HG03045 (cell line): Measurements from ENCODE around the gene GRHL1.
A peak's percentile ranks its signal among the peaks of the same experiment; 100 is the strongest.

Experiments used
- ATAC-seq: cut with Tn5 transposase; IDR thresholded peaks from one replicate; pipeline ENCODE4 v1.9.1; 2021; ENCODE audit warnings: mild to moderate bottlenecking, moderate library complexity; ENCODE audit not compliant: unreplicated experiment

The GRHL1 gene

GRCh38 chr2:9949239-9949991, 2.1 kb upstream of the GRHL1 start:
- no peak for ATAC-seq

GRCh38 chr2:9949992-9950520, 1.4 kb upstream of the GRHL1 start:
- no peak for ATAC-seq

- ATAC-seq: peak; percentile 42
Measured at GRCh38 chr2:9950521-9951271, 797 bp upstream of the GRHL1 start.

- no peak for ATAC-seq
Measured at GRCh38 chr2:9951272-9951521, 296 bp upstream of the GRHL1 start.

DNA sequence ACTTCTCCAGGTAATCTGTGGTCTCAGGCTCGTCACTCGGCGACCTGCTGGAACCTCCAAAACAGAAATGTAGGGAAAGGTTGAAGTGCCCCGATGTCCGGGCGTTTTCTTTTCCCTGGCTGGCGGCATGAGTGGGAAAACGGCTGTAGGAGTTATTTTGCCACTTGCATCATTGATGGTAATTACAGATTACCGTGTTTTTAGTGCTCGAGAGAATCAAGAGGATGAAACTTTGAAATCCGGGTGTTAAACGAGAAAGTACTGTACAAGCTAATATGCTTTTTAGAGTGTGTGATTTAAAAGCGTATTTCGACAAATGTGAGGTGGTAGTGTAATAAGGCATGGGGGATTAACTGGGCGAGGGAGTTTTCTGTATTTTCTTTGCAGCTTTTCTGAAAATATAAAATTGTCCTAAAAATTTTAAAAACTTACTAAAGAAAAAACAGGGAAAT, 819 bp downstream of the GRHL1 start:
- no peak for ATAC-seq

DNA sequence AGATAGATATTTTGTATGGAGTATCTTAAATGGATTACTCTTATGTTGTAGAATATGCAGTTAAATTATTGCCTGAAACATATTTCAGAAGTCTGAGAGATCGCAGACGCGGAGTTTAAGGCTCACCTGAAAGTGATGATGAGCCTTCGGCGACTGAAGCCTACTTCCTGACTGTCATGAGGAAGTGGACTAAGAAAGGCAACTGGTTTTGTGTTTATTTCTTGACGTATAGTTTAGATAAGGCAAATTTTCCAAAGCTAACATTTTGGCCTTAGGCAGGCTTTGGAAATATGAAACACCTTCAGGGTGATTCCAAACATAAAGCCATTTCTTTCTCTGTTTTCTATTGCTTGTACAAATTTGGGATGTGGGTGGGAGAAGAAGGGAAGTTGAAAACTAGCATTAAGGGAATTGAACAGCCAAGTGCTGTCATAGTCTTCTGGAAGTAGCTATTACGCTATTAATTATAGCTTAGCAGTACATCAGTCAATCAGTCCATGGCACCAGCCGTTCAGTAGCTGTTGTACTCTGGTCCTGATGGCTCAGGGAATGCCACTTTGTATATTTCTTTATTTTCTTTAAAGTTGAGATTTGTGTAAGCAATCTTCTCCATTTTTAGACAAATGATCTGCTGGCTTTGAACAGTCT, 1.5 kb downstream of the GRHL1 start:
- no peak for ATAC-seq

- no peak for ATAC-seq
Measured at GRCh38 chr2:9954136-9954535, 2.6 kb downstream of the GRHL1 start.

DNA sequence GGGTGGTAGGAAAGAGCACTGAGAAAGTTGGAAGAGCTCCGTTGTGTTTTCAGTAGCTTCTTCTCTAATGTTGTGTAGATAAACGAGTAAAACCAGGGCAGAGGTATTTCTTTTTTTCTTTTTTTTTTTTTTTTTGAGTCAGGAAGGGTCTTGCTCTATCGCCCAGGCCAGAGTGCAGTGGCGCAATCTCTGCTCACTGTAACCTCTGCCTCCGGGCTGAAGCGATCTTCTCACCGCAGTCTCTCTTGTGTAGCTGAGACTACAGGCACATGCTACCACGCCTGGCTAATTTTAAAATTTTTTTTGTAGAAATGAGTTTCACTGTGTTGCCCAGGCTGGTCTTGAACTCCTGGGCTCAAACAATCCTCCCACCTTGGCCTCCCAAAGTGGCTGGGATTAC, 6.6 kb downstream of the GRHL1 start:
- ATAC-seq: no peak

- ATAC-seq: no peak
Measured at GRCh38 chr2:9959262-9959661, 7.8 kb downstream of the GRHL1 start.

DNA sequence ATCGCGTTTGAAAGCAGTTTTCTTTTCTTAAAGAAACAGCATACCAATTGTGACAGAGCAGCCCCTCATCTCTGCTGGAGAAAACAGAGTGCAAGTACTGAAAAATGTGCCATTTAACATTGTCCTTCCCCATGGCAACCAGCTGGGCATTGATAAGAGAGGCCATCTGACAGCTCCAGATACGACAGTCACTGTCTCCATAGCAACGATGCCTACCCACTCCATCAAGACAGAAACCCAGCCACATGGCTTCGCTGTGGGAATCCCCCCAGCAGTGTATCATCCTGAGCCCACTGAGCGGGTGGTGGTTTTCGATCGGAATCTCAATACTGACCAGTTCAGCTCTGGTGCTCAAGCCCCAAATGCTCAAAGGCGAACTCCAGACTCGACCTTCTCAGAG, 9.5 kb downstream of the GRHL1 start:
- ATAC-seq: no peak

GRCh38 chr2:9964334-9964980, 13.0 kb downstream of the GRHL1 start:
- no peak for ATAC-seq

GRCh38 chr2:9965119-9965822, 13.8 kb downstream of the GRHL1 start:
- no peak for ATAC-seq

DNA sequence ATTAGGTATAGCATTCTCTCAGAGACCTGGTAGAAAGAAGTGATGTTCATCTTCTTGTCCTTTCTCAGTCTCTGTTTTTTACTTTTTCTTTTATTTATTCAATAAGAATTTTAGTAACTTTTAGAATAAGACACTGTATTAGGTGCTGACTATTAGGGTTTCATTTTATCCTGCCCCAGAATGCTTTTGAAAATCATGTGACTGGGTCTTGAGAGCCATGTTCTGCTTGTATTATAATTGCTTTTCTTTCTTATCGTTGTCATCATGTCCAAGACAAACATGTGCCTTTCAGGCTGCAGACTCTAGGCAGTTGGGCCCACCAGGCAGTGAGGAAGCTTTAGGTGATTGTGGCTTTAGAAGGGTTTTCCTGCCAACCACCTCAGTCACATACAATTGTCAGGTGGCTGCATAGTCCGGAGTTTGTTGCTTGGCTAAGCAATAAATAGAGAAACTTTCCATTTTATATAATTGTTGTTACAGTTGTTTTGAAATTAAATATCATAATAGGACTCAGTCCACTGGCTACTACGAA, 15.1 kb downstream of the GRHL1 start:
- no peak for ATAC-seq

GRCh38 chr2:9967053-9967775, 15.7 kb downstream of the GRHL1 start:
- no peak for ATAC-seq

DNA sequence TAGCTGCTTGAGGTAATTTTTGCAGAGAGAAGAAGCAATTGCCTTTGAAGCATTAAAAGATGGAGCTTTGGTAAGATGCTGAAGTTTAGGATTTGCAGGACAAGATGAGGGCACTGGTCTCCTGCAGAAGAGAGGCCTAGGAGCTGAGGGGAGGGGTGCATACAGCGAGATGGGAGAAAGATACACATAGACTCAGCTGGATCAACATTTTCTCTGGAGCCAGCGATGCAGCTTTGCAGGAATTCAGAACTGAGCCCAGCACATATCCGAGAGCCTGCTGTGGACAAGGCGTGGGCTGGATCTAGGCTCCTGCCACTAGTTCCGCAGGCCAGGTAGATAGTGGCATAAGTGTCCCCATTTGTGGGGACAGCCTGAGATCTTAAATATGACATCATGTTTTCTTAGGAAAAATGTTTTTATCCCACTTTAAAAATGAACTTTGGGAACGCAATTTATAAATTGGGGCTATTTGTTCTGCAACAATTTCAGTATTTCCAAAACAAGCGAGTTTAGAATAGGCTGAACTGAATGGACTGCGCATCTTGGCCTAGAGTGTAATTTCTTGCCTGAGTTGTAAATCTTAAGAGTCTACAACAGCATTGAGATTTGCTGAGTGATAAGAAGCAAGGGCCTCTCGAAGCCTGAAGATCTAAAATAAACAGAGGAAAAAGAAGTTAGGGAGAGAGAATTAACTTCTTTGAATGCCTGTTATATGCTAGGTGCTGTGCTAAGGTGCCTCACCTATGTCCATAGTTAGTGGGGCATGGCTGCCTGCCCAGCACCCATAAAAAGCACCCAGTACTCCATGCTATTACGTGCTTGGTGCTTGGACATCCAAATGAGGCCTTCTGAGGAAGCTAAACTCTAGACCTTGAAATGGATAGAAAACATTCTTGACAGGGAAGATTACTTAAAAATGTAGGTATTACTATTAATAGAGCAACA, 17.3 kb downstream of the GRHL1 start:
- no peak for ATAC-seq

DNA sequence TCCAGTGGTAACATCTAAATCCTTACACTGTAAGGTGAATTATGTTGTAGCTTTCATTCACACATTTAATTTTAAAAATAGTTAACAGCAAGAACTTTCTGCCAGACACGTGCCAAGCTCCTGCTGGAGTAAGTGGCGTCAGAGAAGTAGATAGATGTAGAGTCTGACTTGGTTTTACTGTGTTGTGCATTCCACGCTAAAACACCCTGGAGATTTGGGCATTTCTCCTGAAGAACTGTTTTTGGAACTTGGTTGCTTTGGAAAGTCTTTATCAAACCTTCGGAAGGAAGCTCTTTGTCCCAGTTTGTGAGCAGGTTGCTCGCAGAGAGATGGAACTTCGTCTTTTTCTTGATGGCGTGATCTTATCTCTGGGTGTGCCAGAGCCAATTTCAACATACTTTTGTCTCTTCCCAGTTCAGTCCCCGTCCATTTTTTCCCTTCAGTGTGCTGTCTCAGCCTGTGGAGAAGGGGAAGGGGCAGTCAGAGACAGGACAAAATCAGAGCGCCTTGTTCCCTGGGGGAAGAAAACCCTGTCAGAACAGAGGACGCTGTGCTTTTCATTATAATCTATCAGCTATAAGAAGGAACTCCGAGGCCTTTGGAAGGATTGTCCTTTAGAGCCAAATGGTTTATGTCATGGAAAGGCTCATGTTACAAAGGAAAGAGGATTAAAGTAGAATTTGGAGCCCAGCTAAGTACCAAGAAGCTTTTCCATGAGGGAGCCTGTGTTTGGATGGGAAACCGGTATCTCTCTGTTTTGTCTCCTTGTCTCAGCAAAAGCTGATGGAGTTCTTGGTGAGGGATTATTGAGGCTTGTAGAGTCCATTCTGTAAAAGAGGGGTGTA, 18.9 kb downstream of the GRHL1 start:
- ATAC-seq: no peak

- ATAC-seq: no peak
Measured at GRCh38 chr2:9971105-9971818, 19.8 kb downstream of the GRHL1 start.
